NOMO-1 (cell line): Measurements from ENCODE around the gene CAPN10.

Experiments used
- DNase-seq, 2 experiments: peaks; one replicate each; lab custom pipeline; 2025; ENCODE audit not compliant: unreplicated experiment in 2 of 2; lab: John Stamatoyannopoulos, UW

Gene CAPN10

GRCh38 chr2:240573516-240574385 is 12.8 kb upstream of the CAPN10 start:
- DNase-seq = no peak

GRCh38 chr2:240574386-240575100 is 12.0 kb upstream of the CAPN10 start:
- DNase-seq = no peak

GRCh38 chr2:240575101-240575965 is 11.2 kb upstream of the CAPN10 start:
- no peak for DNase-seq

GRCh38 chr2:240576036-240576435 is 10.5 kb upstream of the CAPN10 start:
- no peak for DNase-seq

GRCh38 chr2:240576436-240577205 is 9.9 kb upstream of the CAPN10 start:
- no peak for DNase-seq

DNA sequence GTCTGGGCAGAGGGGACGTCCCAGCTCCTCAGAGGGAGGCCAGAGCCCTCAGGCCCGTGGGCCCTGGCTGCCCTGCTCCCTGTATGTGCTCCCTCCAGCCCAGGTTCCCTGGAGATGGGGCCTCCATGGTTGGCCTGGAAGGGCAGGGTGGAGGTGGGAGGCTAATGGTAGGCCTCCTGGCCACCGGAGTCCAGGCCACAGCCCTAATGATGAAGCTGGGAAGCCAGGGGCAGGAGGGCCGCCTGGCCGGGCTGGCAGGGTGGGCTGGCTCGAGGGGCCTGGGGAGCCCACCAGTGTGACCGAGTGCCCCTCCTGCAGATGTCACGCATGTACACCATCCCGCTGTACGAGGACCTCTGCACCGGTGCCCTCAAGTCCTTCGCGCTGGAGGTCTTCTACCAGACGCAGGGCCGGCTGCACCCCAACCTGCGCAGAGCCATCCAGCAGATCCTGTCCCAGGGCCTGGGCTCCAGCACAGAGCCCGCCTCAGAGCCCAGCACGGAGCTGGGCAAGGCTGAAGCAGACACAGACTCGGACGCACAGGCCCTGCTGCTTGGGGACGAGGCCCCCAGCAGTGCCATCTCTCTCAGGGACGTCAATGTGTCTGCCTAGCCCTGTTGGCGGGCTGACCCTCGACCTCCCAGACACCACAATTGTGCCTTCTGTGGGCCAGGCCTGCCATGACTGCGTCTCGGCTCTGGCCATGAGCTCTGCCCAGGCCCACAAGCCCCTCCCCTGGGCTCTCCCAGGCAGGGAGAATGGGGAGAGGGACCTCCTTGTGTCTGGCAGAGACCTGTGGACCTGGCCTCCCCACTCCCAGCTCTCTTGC is 9.0 kb upstream of the CAPN10 start:
- no peak for DNase-seq

- no peak for DNase-seq
Observed at GRCh38 chr2:240578110-240578450, 8.5 kb upstream of the CAPN10 start.

GRCh38 chr2:240578488-240578887 is 8.0 kb upstream of the CAPN10 start:
- DNase-seq = no peak

- no peak for DNase-seq
Observed at GRCh38 chr2:240579071-240579762, 7.3 kb upstream of the CAPN10 start.

DNA sequence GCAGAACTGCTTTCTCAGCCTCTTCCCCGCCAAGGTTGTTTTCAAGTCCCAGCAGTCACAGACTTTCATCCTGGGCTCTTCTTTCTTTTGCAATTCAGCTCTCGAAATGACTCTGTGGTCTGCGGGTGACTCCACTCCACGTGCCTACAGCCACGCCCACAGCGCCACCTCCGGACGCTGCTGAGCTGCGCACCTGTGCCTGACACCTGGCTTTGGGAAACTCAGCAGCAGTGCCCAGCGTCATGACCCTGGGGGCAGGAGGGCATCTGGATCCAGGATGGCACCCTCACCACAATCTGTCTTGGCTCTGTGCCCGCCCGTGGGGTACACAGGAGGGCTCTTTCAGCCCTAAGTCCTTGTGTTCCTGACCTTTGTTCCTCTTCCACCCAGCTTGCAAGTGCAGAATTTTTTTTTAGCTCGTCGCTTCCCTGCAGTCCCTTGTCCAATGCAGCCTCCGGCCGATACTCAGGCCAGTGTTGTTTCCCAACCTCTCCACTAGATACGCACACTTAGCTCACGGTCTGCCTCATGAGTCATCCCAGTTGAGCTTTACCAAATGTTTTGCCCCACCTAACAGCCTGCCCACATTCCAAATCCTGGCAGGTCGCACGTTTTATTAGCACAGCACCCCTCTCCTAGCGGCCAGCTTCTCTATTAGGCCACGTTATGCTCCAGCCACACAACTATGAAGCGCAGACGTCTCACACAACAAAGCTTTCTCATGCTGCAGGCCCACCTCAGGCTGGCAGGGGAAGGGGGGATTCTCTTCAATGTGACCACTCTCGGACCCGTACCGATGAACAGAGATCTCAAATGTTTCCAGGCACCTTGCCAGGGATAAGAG is 6.5 kb upstream of the CAPN10 start:
- peak; percentile 78 to 87 for DNase-seq

DNA sequence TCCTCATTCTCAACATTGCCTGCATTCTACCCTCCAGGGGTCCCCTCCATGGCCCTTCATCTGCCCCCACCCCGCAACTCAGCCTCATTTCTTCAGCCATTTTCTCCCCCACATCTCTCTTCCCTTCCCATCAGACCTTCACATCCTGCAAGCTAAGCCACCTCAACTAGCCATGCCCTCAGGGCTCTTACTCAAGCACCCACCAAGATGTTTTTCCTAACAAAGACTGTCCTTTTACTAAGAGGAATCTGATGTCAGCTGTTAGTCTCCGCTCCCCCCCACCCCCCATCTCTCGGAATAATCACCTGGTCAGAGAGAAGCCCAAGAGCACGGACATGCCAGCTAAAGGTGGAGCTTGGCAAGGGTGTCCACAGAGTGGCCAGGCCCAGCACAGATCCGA is 4.7 kb upstream of the CAPN10 start:
- DNase-seq = no peak

- DNase-seq = no peak
Observed at GRCh38 chr2:240582781-240583180, 3.8 kb upstream of the CAPN10 start.

DNA sequence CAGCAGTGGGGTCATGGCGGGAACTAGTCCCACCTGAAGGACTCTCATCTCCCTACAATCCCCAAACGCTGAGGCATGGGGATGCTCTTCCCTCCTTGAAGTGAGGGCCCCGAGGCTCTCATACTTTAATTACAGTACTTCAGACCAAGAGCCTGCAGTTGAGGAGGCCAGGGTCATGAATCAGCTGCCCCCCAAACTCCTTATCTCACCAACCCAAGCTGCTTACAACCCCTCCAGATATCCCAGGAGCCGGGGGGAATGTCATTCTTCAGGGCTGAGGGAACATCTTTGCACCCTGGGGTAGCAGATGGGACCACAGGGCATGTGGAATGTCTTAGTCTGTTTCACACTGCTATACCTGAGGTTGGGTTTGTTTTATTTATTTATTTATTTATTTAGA is 2.8 kb upstream of the CAPN10 start:
- DNase-seq = no peak

- DNase-seq = peak; percentile 89
Observed at GRCh38 chr2:240584486-240585031, 2.0 kb upstream of the CAPN10 start.

DNA sequence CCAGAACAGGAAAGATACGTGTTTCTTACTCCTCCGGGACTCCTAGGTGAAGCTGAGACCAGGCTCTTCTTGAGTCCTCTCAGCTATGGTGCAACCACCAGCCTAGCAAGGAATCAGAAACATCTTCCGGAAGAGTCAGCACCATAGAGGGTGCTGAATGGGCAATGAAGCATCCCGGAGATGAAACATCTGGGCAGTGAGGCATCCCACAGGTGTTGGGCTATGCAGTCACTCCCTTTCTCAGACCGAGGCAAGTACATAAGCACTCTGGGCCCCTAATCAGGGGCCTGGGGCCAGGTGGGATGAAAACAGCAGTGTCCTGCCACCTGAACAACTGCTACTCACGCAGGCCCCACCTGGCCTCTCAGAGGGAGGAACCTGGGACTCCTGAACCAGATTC is 1.4 kb upstream of the CAPN10 start:
- DNase-seq = no peak

GRCh38 chr2:240585681-240586197 is 795 bp upstream of the CAPN10 start:
- DNase-seq = no peak

GRCh38 chr2:240586919-240587800 is 626 bp downstream of the CAPN10 start:
- DNase-seq = peak; percentile 43 to 59
